ENCODE measurements around the gene PI16.

The PI16 gene

GRCh38 chr6:37005061-37005810, 50.7 kb downstream of the PI16 start, which contains the start of gene FGD2:
Gene FGD2 (plus strand): TSS chr6:37005655. CDS start chr6:37005818, 163 bp downstream.
- no peak for DNase-seq

DNA sequence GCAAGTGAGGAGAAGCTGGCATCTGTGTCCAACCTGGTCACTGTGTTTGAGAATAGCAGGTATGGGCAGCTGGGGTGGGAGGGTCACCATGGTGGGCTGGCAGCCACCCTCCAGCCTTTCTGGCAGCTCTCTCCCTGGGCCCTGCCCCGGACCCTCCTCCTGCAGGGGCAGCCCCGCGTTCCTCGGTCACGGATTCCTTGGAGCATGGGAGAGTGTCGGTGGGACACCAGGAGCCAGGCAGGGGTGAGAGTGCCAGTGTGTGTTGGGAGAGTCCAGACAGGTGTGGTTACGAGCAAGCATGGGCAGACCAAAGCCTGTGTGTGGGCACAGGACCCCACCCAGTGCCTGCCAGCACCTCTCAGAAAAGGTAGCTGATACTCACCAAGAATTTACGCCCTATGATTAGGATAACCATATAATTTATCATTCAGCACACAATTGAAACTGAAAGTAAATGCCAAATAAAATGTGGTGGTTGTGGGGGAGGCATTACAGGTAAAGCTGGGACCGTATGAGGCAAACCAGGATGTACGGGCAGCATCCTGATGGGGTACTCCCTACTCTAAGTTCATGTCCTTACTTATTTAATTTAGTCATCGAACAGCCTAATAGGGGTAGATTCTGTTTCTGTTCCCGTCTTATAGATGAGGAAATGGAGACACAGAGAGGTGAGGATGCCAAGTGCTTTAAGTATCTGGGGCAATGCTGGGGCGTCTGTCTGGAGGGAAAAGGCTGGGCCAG, 51.5 kb downstream of the PI16 start:
- DNase-seq = no peak

GRCh38 chr6:37006793-37007339, 52.3 kb downstream of the PI16 start:
- no peak for DNase-seq

DNA sequence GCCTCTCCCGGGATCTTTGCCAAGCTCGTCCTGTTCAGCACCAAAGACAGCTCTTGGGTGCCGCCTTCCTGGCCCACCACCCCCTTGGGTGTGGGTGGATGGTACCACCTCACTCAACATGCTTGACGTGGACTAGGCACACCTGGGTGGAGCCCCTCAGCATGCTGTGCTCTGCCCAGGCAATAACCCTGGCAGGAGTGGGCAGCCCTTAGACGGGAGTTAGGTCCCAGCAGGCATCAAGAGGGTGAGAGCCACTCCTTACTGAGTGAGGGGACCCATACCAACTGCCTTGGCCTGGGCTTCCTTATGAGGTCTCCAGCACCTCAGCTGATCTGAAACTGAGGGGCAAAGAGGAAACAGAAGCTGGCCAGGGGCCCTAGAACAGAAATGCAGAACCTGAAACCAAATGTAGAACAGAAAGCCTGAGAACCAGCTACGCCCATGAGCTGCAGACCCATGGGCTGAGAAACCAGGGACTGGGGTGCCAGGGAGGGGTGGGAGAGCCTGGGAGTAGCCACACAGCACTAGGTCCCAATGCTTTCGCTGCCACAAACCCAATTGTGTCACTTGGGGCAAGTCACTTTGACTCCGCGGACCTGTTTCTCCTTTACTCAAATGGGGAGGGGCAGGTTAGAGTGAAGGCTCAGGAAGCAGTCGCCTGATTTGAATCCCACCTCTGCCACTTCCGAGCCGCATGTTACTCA, 53.0 kb downstream of the PI16 start:
- DNase-seq = no peak

DNA sequence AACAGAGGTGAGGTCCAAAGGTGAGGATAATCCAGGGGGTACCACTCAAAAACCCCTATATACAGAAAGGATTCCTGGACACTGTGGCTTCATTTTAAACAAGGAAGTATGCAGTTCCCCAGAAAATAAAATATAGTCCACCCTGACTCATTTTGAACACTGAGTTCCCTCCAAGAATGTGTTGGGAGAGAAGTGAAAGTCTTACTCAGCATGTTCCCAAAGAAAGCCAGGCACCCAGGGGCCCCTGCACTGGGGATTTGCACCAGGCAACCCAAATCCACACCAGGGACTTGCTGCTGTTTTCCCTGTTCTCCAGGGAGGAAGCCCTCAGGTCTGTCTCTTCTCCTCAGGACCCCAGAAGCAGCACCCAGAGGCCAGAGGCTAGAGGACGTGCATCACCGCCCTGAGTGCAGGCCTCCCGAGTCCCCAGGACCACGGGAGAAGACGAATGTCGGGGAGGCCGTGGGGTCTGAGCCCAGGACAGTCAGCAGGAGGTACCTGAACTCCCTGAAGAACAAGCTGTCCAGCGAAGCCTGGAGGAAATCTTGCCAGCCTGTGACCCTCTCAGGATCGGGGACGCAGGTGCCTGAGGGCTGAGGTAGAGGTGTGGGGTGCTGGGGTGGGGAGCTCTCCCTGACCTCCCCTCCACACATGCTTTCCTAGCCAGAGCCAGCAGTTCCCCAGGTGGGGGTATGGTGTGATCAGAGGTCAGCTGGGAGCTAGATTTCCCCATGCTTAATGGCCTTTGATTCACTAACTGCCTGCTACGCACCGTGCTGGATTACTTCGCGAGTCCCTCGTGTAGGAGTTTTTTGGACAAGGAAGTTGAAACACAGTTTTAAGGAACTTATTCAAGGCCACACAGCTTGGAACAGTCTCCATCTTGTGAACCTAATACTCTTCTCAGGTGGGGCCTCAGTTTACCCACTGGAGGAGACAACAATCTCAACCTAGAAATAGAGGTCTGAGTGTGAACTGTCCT, 54.2 kb downstream of the PI16 start:
- DNase-seq = no peak

DNA sequence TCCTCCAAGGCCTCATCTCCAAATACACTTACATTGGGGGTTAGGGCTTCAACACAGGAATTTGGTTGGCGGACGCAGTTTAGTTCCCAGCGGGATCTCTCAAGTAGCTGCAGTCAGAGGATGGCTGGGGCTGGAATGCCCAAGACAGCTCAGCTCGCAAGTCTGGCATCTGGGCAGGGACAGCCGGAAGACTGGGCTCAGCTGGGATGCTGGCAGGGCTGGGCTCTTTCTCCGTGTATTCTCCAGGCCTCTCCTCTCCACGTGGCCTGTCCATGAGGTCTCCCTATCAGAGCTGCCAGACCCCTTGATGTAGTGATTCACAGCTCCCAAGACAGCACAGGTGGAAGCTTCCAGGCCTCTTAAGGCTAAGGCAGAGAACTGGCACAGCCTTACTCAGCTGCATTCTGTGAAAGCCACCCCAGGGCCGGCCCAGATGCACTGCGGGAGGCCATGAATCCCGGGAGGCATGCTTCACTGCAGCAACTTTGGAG, 55.9 kb downstream of the PI16 start:
- no peak for DNase-seq

- DNase-seq = no peak
Measured at GRCh38 chr6:37011656-37012378, 57.3 kb downstream of the PI16 start.

GRCh38 chr6:37013516-37014491, 59.3 kb downstream of the PI16 start:
- no peak for DNase-seq
